Measurements from ENCODE around the gene S100A10. TPM values are rescaled to one million over a fixed set of nuclear protein-coding genes. Genes with fewer than 3 reads are reported as not detected.
A peak's percentile ranks its signal among the peaks of the same experiment; 100 is the strongest.

Gene S100A10
- total and polyA plus RNA-seq, 2 of the 4 experiments (the other 2 are of a cell fraction) = 86.0 to 277 TPM

- Histone ChIP-seq H3K9me1 (ENCODE audit: insufficient read depth, low read length) (peaks cover 3% of the 10 kb centered on the region; the same call in 1 of the 2 replicates), H2AK9ac (replicated peaks; ENCODE audit: low read depth, low read length, poor library complexity) (peak overlapping the region; percentile 17), H3K79me1 (ENCODE audit: low read depth in 1 of 2, low read length in 2 of 2) (peaks cover 16 to 27% of the 10 kb centered on the region in 2 experiments), H4K8ac (ENCODE audit: low read depth in 2 of 2, low read length in 2 of 2) (peak overlapping the region; percentile 55 to 89; a peak in 2 of 4 replicates), H2AFZ (replicated peaks; ENCODE audit: low read length, poor library complexity) (no peak overlapping the region), H3K9me3 (ENCODE audit: control insufficient read depth, insufficient read depth, low read length) (no peaks in the 10 kb centered on the region), H3K4me1 (ENCODE audit: control insufficient read depth, insufficient read depth, low read length) (peaks cover 14% of the 10 kb centered on the region), H2BK20ac (ENCODE audit: low read depth, low read length) (peak overlapping the region; percentile 47; the same call in 1 of the 2 replicates), H3K4me3 (ENCODE audit: insufficient read depth, low read depth, low read length) (no peak overlapping the region), H3K4ac (ENCODE audit: low read depth, low read length) (peak overlapping the region; percentile 57), H2BK120ac (ENCODE audit: low read depth, low read length) (peak overlapping the region; percentile 58), H4K5ac (ENCODE audit: low read depth, low read length) (no peak overlapping the region; the same call in 1 of the 2 replicates), H3K4me2 (ENCODE audit: low read depth, low read length) (no peak overlapping the region), H2AK5ac (ENCODE audit: low read depth, low read length) (peak overlapping the region; percentile 34; the same call in 1 of the 2 replicates), H3K27me3 (ENCODE audit: control insufficient read depth, insufficient read depth, low read length) (peaks cover 6% of the 10 kb centered on the region), H3K56ac (ENCODE audit: extremely low read depth, insufficient read depth, low read length) (no peak overlapping the region), H4K20me1 (ENCODE audit: insufficient read depth, low read length) (peaks cover 20% of the 10 kb centered on the region), H3K36me3 (ENCODE audit: control insufficient read depth, insufficient read depth, low read length) (peaks cover 25% of the 10 kb centered on the region), H3K23ac (ENCODE audit: low read depth, low read length) (peak overlapping the region; percentile 31; the same call in 1 of the 2 replicates), H2BK15ac (ENCODE audit: low read depth, low read length) (no peak overlapping the region), H2BK5ac (ENCODE audit: low read depth, low read length, poor library complexity, severe bottlenecking) (no peak overlapping the region), H4K91ac (ENCODE audit: insufficient read depth, low read depth, low read length) (peak overlapping the region; percentile 66; the same call in 1 of the 2 replicates), H3K14ac (replicated peaks; ENCODE audit: low read depth, low read length) (0 out of 2 replicates have a peak overlapping the region, but pooled peaks have one; percentile 48), H3K27ac (ENCODE audit: insufficient read depth, low read length) (no peak overlapping the region), H3K9ac (ENCODE audit: low read depth, low read length) (no peak overlapping the region), H3K18ac (ENCODE audit: low read depth, low read length) (no peak overlapping the region; the same call in 1 of the 2 replicates)
- ATAC-seq (ENCODE audit: low read depth) = peak; percentile 58
- intact Hi-C loops (cut with micrococcal nuclease) (no loop called here), dilution Hi-C loops (cut with HindIII; ENCODE audit: low sequenced_read_pairs, unreplicated experiment) (no loop called here), in situ Hi-C loops (cut with MboI; ENCODE audit: low sequenced_read_pairs) (no loop called here)
- DNase-seq = peak; percentile 43
- POLR2A ChIA-PET (ENCODE audit: unreplicated experiment) = no interaction called here
- no TSS peak for BruUV-seq (replicated peaks)
- TF ChIP-seq CTCF (conservative IDR thresholded peaks at IDR 0.05; ENCODE audit: low read depth, low read length) (no peak), CEBPB (IDR thresholded peaks at IDR 0.05; ENCODE audit: low read depth, low read length) (peak; percentile 91)
- CTCF ChIA-PET = no interaction called here
- 100% methylated on average over 2 of the region's 8 CpGs; no CpG with 5 or more reads in 1 of the 2 experiments for WGBS, 2 experiments (ENCODE audit: extremely low coverage in 2 of 2, insufficient read length in 1 of 2)
Observed at GRCh38 chr1:152029144-152029928, 35.7 kb upstream of the S100A10 start.

Measured in IMR-90 (cell line).